GM12878 (cell line): Measurements from ENCODE around the gene SHPK. TPM values are rescaled to one million over a fixed set of nuclear protein-coding genes. Genes with fewer than 3 reads are reported as not detected.

ENCODE experiments used
- BACH1 ChIP-seq: fragments of 450-650 bp; IDR thresholded peaks from 2 replicates; pipeline ENCODE4 v1.6.1; 2017; ENCODE audit warnings: mild to moderate bottlenecking, borderline replicate concordance
- CBFB ChIP-seq: IDR thresholded peaks from 2 replicates; pipeline ENCODE4 v1.6.1; 2016; ENCODE audit warnings: antibody characterized with exemption, low read depth
- CREB1 ChIP-seq: IDR thresholded peaks from 2 replicates; pipeline ENCODE4 v1.6.1; 2012; ENCODE audit warnings: low read depth, mild to moderate bottlenecking, inconsistent platforms
- EP300 ChIP-seq, 2 experiments: fragments of 150-350 bp in 1 of 2; IDR thresholded peaks; 2 replicates each; pipeline ENCODE4 v1.6.1; 2011 to 2012; ENCODE audit warnings: low read depth in 2 of 2, low read length in 2 of 2, borderline replicate concordance in 1 of 2, improper control_type of control experiment in 1 of 2, inconsistent platforms in 1 of 2; ENCODE audit not compliant: control insufficient read depth in 1 of 2
- GABPA ChIP-seq: IDR thresholded peaks from 2 replicates; pipeline ENCODE4 v1.6.1; 2014; ENCODE audit warnings: antibody characterized with exemption, low read depth, mild to moderate bottlenecking, inconsistent platforms
- JUNB ChIP-seq: IDR thresholded peaks from 2 replicates; pipeline ENCODE4 v1.6.1; 2016; ENCODE audit warnings: antibody characterized with exemption, mild to moderate bottlenecking
- MEF2A ChIP-seq: IDR thresholded peaks from 2 replicates; pipeline ENCODE4 v1.6.1; 2011; ENCODE audit warnings: low read depth, mild to moderate bottlenecking, low read length, moderate library complexity; ENCODE audit not compliant: insufficient read depth
- NFIC ChIP-seq: IDR thresholded peaks from 2 replicates; pipeline ENCODE4 v1.6.1; 2012; ENCODE audit warnings: low read depth, mild to moderate bottlenecking, inconsistent platforms, low read length, moderate library complexity
- NFYB ChIP-seq: IDR thresholded peaks from 2 replicates; pipeline ENCODE4 v1.6.1; 2011; ENCODE audit warnings: low read depth, mild to moderate bottlenecking, low read length, improper control_type of control experiment, moderate library complexity; ENCODE audit not compliant: insufficient read depth
- RUNX3 ChIP-seq: IDR thresholded peaks from 2 replicates; pipeline ENCODE4 v1.6.1; 2012; ENCODE audit warnings: low read length, inconsistent platforms
- SRF ChIP-seq, 2 experiments: IDR thresholded peaks; 2 replicates each; pipeline ENCODE4 v1.6.1; 2011; ENCODE audit warnings: low read depth in 2 of 2, low read length in 2 of 2, mild to moderate bottlenecking in 1 of 2, moderate library complexity in 1 of 2
- TBL1XR1 ChIP-seq: IDR thresholded peaks from 2 replicates; pipeline ENCODE4 v1.6.1; 2012; ENCODE audit warnings: low read depth, low read length, improper control_type of control experiment
- polyA plus RNA-seq, 11 experiments: library from polyadenylated mRNA; depleted of rRNA in 4 of 11; unstranded in 6 of 11; stranded (reverse) in 5 of 11; fragments of >200 nt; fragmentation: Nextera tagmentation in 4 of 11; fragmentation: Illumina TruSeq in 1 of 11; extraction: Ambion mirVana in 4 of 11; extraction: Trizol in 1 of 11; gene quantifications; 1 replicate in 1 of 11; 2 replicates in 10 of 11; pipeline versions ENCODE4 v1.2.1 to v1.2.3, GENCODE V29; 2011 to 2016; ENCODE audit warnings: inconsistent platforms in 2 of 11, missing spikeins in 2 of 11, low read depth in 1 of 11
- total RNA-seq, 4 experiments: library from RNA; depleted of rRNA in 3 of 4; stranded (reverse); fragments of >200 nt in 3 of 4; fragmentation: Illumina TruSeq in 1 of 4; extraction: Trizol in 1 of 4; gene quantifications; 2 replicates each; pipeline versions ENCODE4 v1.2.1 to v1.2.3, GENCODE V29; 2013 to 2021
- TF ChIP-seq, protein P1 (sequence below): fragments of 450-650 bp; IDR thresholded peaks from 2 replicates; pipeline ENCODE4 v1.6.1; 2017; ENCODE audit warnings: mild to moderate bottlenecking, moderate library complexity
- TF ChIP-seq, protein P2 (sequence below): IDR thresholded peaks from 2 replicates; pipeline ENCODE4 v1.6.1; 2011; ENCODE audit warnings: borderline replicate concordance, low read depth, mild to moderate bottlenecking, moderate library complexity, mixed read lengths, low read length; ENCODE audit not compliant: insufficient read depth; ENCODE audit errors: extremely low read length
- TF ChIP-seq, protein P3 (sequence below): fragments of 450-650 bp; formaldehyde crosslinking; IDR thresholded peaks from 2 replicates; pipeline ENCODE4 v1.5.0; 2022; ENCODE audit warnings: mild to moderate bottlenecking, missing genetic modification characterization
- TF ChIP-seq, protein P4 (sequence below): IDR thresholded peaks from 2 replicates; pipeline ENCODE4 v1.6.1; 2012; ENCODE audit warnings: low read depth, low read length, improper control_type of control experiment

The SHPK gene
- total and polyA plus RNA-seq, 10 of the 15 experiments (the other 5 are each of a cell fraction or from before 2014, with no cell fraction given): 1.7 to 16.6 (median 12.9) TPM

DNA sequence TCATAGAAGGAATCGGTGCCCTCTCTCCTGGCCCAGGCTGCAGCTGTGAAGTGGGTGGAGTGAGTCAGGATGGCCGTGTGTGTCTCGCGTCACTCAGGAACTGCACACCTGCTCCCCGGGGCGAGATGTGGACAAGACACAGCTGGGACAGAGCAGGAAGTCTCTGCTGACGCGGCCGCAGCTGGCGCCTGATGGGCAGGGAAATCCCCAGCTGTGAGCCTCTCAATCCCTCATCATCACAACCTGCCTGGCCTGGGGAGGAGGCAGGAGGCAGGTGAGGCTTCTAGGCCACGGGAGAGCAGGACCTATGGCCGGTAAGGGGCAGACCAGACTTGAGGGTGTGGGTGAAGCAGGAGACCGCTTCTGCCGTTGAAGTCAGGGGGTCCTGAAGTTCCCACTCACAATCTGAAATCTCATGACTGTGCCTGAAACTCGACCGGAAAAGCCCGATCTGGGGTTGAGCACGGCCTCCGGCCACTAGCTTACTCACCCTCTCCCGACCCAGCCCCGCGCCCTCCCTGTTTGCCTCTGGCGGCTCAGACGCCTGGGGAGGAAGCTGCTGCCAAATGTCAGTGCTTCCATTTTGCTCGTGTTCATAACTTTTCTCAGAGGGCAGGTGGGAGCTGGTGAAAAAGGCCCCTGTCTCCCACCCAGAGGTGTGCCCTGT lies 77.3 kb downstream of the SHPK start (continued):
- TF ChIP-seq, protein P1, sequence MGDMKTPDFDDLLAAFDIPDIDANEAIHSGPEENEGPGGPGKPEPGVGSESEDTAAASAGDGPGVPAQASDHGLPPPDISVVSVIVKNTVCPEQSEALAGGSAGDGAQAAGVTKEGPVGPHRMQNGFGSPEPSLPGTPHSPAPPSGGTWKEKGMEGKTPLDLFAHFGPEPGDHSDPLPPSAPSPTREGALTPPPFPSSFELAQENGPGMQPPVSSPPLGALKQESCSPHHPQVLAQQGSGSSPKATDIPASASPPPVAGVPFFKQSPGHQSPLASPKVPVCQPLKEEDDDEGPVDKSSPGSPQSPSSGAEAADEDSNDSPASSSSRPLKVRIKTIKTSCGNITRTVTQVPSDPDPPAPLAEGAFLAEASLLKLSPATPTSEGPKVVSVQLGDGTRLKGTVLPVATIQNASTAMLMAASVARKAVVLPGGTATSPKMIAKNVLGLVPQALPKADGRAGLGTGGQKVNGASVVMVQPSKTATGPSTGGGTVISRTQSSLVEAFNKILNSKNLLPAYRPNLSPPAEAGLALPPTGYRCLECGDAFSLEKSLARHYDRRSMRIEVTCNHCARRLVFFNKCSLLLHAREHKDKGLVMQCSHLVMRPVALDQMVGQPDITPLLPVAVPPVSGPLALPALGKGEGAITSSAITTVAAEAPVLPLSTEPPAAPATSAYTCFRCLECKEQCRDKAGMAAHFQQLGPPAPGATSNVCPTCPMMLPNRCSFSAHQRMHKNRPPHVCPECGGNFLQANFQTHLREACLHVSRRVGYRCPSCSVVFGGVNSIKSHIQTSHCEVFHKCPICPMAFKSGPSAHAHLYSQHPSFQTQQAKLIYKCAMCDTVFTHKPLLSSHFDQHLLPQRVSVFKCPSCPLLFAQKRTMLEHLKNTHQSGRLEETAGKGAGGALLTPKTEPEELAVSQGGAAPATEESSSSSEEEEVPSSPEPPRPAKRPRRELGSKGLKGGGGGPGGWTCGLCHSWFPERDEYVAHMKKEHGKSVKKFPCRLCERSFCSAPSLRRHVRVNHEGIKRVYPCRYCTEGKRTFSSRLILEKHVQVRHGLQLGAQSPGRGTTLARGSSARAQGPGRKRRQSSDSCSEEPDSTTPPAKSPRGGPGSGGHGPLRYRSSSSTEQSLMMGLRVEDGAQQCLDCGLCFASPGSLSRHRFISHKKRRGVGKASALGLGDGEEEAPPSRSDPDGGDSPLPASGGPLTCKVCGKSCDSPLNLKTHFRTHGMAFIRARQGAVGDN: peak; percentile 90
- TF ChIP-seq RUNX3 (peak; percentile 71), NFYB (0 out of 2 replicates have a peak, but pooled peaks have one; percentile 23), NFIC (peak; percentile 58; the same call in 1 of the 2 replicates), GABPA (peak; percentile 69; the same call in 1 of the 2 replicates), TBL1XR1 (peak; percentile 77), SRF (IDR thresholded peaks at IDR 0.05; ENCODE audit: low read depth in 2 of 2, low read length in 2 of 2) (peak; percentile 74 to 75), CREB1 (peak; percentile 86), CBFB (peak; percentile 76), MEF2A (peak; percentile 43; the same call in 1 of the 2 replicates), JUNB (no peak; the same call in 1 of the 2 replicates), BACH1 (peak; percentile 80), EP300 (IDR thresholded peaks at IDR 0.05; ENCODE audit: borderline replicate concordance in 1 of 2, control insufficient read depth in 1 of 2, low read depth in 2 of 2, low read length in 2 of 2) (peak; percentile 89 to 92)
- TF ChIP-seq, protein P2, sequence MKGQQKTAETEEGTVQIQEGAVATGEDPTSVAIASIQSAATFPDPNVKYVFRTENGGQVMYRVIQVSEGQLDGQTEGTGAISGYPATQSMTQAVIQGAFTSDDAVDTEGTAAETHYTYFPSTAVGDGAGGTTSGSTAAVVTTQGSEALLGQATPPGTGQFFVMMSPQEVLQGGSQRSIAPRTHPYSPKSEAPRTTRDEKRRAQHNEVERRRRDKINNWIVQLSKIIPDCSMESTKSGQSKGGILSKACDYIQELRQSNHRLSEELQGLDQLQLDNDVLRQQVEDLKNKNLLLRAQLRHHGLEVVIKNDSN: no peak
- TF ChIP-seq, protein P3, sequence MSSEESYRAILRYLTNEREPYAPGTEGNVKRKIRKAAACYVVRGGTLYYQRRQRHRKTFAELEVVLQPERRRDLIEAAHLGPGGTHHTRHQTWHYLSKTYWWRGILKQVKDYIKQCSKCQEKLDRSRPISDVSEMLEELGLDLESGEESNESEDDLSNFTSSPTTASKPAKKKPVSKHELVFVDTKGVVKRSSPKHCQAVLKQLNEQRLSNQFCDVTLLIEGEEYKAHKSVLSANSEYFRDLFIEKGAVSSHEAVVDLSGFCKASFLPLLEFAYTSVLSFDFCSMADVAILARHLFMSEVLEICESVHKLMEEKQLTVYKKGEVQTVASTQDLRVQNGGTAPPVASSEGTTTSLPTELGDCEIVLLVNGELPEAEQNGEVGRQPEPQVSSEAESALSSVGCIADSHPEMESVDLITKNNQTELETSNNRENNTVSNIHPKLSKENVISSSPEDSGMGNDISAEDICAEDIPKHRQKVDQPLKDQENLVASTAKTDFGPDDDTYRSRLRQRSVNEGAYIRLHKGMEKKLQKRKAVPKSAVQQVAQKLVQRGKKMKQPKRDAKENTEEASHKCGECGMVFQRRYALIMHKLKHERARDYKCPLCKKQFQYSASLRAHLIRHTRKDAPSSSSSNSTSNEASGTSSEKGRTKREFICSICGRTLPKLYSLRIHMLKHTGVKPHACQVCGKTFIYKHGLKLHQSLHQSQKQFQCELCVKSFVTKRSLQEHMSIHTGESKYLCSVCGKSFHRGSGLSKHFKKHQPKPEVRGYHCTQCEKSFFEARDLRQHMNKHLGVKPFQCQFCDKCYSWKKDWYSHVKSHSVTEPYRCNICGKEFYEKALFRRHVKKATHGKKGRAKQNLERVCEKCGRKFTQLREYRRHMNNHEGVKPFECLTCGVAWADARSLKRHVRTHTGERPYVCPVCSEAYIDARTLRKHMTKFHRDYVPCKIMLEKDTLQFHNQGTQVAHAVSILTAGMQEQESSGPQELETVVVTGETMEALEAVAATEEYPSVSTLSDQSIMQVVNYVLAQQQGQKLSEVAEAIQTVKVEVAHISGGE (CRISPR knock-in tag): no peak
- TF ChIP-seq, protein P4, sequence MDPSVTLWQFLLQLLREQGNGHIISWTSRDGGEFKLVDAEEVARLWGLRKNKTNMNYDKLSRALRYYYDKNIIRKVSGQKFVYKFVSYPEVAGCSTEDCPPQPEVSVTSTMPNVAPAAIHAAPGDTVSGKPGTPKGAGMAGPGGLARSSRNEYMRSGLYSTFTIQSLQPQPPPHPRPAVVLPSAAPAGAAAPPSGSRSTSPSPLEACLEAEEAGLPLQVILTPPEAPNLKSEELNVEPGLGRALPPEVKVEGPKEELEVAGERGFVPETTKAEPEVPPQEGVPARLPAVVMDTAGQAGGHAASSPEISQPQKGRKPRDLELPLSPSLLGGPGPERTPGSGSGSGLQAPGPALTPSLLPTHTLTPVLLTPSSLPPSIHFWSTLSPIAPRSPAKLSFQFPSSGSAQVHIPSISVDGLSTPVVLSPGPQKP: peak; percentile 36; the same call in 1 of the 2 replicates
